ENCODE results near the gene C6orf120. TPM values are rescaled to one million over a fixed set of nuclear protein-coding genes. Genes with fewer than 3 reads are reported as not detected.
A peak's percentile ranks its signal among the peaks of the same experiment; 100 is the strongest.

The C6orf120 gene
- total and polyA plus RNA-seq, 2 of the 13 experiments (the other 11 are each of a cell fraction or from before 2014, with no cell fraction given), result 21.7 to 29.9 TPM

DNA sequence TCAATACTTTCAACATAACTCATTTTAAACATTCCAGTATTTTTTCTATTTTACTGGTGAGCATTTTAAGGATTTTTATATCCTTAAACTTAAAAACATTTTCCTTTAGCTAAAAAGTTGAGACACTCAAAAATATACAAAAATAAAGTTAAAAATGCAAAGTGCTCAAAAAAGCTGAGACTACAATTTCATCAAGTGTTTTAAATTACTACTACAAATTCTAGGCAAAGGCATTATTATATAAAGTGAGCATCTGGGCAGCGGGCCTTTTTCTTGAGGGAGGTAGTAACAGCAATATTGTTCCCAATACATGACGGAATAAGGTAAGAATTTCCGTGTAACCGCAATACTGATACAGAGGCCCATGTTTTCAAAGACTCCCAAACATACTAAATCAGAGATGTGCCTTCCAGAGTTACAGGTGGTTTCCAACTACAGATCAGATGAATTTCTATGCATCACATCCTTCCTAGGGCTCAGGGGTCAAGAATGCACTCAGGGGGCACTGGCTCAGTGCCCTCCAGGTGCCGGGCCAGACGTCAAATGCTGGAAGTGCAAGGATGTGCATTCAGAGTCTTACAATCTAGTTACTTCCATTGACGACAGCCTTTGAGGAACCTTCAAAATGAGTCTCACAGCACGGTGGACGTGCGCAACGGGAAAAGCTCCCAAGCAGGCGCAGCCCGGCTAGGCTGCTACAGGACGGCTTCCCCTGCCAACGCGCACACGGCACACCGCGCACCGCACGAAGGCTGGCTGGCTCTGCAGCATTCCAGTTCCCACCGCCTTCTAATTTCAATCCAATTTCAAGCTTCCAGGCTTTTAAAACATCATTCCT lies 20.7 kb downstream of the C6orf120 start (continued):
- TF ChIP-seq, protein P1, sequence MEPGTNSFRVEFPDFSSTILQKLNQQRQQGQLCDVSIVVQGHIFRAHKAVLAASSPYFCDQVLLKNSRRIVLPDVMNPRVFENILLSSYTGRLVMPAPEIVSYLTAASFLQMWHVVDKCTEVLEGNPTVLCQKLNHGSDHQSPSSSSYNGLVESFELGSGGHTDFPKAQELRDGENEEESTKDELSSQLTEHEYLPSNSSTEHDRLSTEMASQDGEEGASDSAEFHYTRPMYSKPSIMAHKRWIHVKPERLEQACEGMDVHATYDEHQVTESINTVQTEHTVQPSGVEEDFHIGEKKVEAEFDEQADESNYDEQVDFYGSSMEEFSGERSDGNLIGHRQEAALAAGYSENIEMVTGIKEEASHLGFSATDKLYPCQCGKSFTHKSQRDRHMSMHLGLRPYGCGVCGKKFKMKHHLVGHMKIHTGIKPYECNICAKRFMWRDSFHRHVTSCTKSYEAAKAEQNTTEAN (CRISPR knock-in tag; conservative IDR thresholded peaks at IDR 0.05), result peak; percentile 55; the same call in 1 of the 2 replicates
- TF ChIP-seq ZNF549 (CRISPR knock-in tag; IDR thresholded peaks at IDR 0.05) (no peak), HDAC1 (CRISPR knock-in tag; IDR thresholded peaks at IDR 0.05) (peak; percentile 21; the same call in 1 of the 2 replicates), ZNF713 (CRISPR knock-in tag; IDR thresholded peaks at IDR 0.05) (no peak), ZNF354B (CRISPR knock-in tag; IDR thresholded peaks at IDR 0.05) (no peak), MAFG (CRISPR knock-in tag; IDR thresholded peaks at IDR 0.05) (no peak), POLR2AphosphoS5 (IDR thresholded peaks at IDR 0.05; ENCODE audit: low read depth, low read length) (no peak), MTF2 (CRISPR knock-in tag; IDR thresholded peaks at IDR 0.05; ENCODE audit: borderline replicate concordance) (no peak), ZNF552 (CRISPR knock-in tag; IDR thresholded peaks at IDR 0.05; ENCODE audit: borderline replicate concordance) (no peak), MTF1 (CRISPR knock-in tag; IDR thresholded peaks at IDR 0.05) (no peak), POGZ (CRISPR knock-in tag; IDR thresholded peaks at IDR 0.05) (no peak; the same call in 1 of the 2 replicates), KMT2B (CRISPR knock-in tag; IDR thresholded peaks at IDR 0.05) (no peak), ATF7 (IDR thresholded peaks at IDR 0.05) (no peak), ATF7 (CRISPR knock-in tag; IDR thresholded peaks at IDR 0.05) (no peak), FOXC1 (CRISPR knock-in tag; IDR thresholded peaks at IDR 0.05; ENCODE audit: borderline replicate concordance) (peak; percentile 67), HMG20A (CRISPR knock-in tag; IDR thresholded peaks at IDR 0.05; ENCODE audit: borderline replicate concordance) (no peak; the same call in 1 of the 2 replicates), HOXA9 (CRISPR knock-in tag; IDR thresholded peaks at IDR 0.05; ENCODE audit: borderline replicate concordance) (no peak), XRCC5 (optimal IDR thresholded peaks at IDR 0.05; ENCODE audit: low read length) (no peak), RORA (CRISPR knock-in tag; IDR thresholded peaks at IDR 0.05) (no peak)
- TF ChIP-seq, protein P2, sequence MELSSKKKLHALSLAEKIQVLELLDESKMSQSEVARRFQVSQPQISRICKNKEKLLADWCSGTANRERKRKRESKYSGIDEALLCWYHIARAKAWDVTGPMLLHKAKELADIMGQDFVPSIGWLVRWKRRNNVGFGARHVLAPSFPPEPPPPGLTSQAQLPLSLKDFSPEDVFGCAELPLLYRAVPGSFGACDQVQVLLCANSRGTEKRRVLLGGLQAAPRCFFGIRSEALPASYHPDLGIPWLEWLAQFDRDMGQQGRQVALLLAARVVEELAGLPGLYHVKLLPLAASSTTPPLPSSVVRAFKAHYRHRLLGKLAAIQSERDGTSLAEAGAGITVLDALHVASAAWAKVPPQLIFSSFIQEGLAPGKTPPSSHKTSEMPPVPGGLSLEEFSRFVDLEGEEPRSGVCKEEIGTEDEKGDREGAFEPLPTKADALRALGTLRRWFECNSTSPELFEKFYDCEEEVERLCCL (CRISPR knock-in tag; IDR thresholded peaks at IDR 0.05; ENCODE audit: borderline replicate concordance), result no peak
- TF ChIP-seq, protein P3, sequence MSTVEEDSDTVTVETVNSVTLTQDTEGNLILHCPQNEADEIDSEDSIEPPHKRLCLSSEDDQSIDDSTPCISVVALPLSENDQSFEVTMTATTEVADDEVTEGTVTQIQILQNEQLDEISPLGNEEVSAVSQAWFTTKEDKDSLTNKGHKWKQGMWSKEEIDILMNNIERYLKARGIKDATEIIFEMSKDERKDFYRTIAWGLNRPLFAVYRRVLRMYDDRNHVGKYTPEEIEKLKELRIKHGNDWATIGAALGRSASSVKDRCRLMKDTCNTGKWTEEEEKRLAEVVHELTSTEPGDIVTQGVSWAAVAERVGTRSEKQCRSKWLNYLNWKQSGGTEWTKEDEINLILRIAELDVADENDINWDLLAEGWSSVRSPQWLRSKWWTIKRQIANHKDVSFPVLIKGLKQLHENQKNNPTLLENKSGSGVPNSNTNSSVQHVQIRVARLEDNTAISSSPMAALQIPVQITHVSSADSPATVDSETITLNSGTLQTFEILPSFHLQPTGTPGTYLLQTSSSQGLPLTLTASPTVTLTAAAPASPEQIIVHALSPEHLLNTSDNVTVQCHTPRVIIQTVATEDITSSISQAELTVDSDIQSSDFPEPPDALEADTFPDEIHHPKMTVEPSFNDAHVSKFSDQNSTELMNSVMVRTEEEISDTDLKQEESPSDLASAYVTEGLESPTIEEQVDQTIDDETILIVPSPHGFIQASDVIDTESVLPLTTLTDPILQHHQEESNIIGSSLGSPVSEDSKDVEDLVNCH (CRISPR knock-in tag; IDR thresholded peaks at IDR 0.05), result no peak
